IMR-90 (cell line): ENCODE measurements around the gene AGT. TPM values are rescaled to one million over a fixed set of nuclear protein-coding genes. Genes with fewer than 3 reads are reported as not detected.

Experiments
- ATAC-seq: fragments of 200-7000 bp; cut with Tn5 transposase; 2 replicates; pipeline ENCODE4 v1.9.1; 2020; ENCODE audit warnings: low read depth, mild to moderate bottlenecking, moderate library complexity
- BruUV-seq: library from RNA; stranded (reverse); fragments of 400-500 nt; replicated peaks from 2 replicates; lab custom pipeline; 2021; lab: Mats Ljungman, UMichigan
- CTCF ChIA-PET: fragments of 300-600 bp; formaldehyde crosslinking; extraction: SDS; loops from one replicate; lab custom pipeline; 2021; ENCODE audit warnings: antibody characterized with exemption; lab: Yijun Ruan, JAX
- POLR2A ChIA-PET: fragments of 300-600 bp; sonication (Branson Sonifier 250); formaldehyde crosslinking; loops from one replicate; lab custom pipeline; 2022; ENCODE audit warnings: antibody characterized with exemption; ENCODE audit not compliant: unreplicated experiment; lab: Charles Lee
- DNase-seq: peaks from one replicate; pipeline ENCODE4 v3.0.0; 2013
- H2AFZ ChIP-seq: replicated peaks from 2 replicates; pipeline ENCODE3; 2013; ENCODE audit warnings: low read length, mild to moderate bottlenecking; ENCODE audit not compliant: poor library complexity
- H2AK5ac ChIP-seq: 2 replicates; pipeline ENCODE4 v1.6.1; 2013; ENCODE audit warnings: low read depth, low read length, inconsistent platforms
- H2AK9ac ChIP-seq: replicated peaks from 2 replicates; pipeline ENCODE3; 2013; ENCODE audit warnings: mild to moderate bottlenecking, low read depth, low read length, moderate library complexity; ENCODE audit not compliant: poor library complexity
- H2BK120ac ChIP-seq: 2 replicates; pipeline ENCODE4 v1.6.1; 2013; ENCODE audit warnings: low read depth, low read length, inconsistent platforms
- H2BK15ac ChIP-seq: 3 replicates; pipeline ENCODE4 v1.6.1; 2013; ENCODE audit warnings: low read depth, low read length, inconsistent platforms
- H2BK20ac ChIP-seq: 2 replicates; pipeline ENCODE4 v1.6.1; 2013; ENCODE audit warnings: low read depth, mild to moderate bottlenecking, inconsistent platforms, low read length, moderate library complexity
- H2BK5ac ChIP-seq: 2 replicates; pipeline ENCODE4 v1.6.1; 2013; ENCODE audit warnings: mild to moderate bottlenecking, low read depth, low read length, inconsistent platforms; ENCODE audit not compliant: poor library complexity, severe bottlenecking
- H3K14ac ChIP-seq: replicated peaks from 2 replicates; pipeline ENCODE4 v1.6.1; 2013; ENCODE audit warnings: low read depth, low read length, inconsistent platforms
- H3K18ac ChIP-seq: 2 replicates; pipeline ENCODE4 v1.6.1; 2013; ENCODE audit warnings: low read depth, low read length, control low read depth
- H3K23ac ChIP-seq: 2 replicates; pipeline ENCODE4 v1.6.1; 2013; ENCODE audit warnings: low read depth, low read length, inconsistent platforms
- H3K27ac ChIP-seq: 2 replicates; pipeline ENCODE4 v1.5.1; 2013; ENCODE audit warnings: mild to moderate bottlenecking, control low read depth, low read length; ENCODE audit not compliant: insufficient read depth
- H3K27me3 ChIP-seq: 2 replicates; pipeline ENCODE4 v1.6.1; 2013; ENCODE audit warnings: low read length; ENCODE audit not compliant: control insufficient read depth, insufficient read depth
- H3K36me3 ChIP-seq: 2 replicates; pipeline ENCODE4 v1.6.1; 2013; ENCODE audit warnings: low read length, mixed read lengths; ENCODE audit not compliant: control insufficient read depth, insufficient read depth
- H3K4ac ChIP-seq: 2 replicates; pipeline ENCODE4 v1.6.1; 2013; ENCODE audit warnings: low read depth, low read length, inconsistent platforms
- H3K4me1 ChIP-seq: 2 replicates; pipeline ENCODE4 v1.6.1; 2013; ENCODE audit warnings: low read length, mixed read lengths; ENCODE audit not compliant: control insufficient read depth, insufficient read depth
- H3K4me2 ChIP-seq: 2 replicates; pipeline ENCODE4 v1.6.1; 2013; ENCODE audit warnings: low read depth, mild to moderate bottlenecking, control low read depth, low read length, moderate library complexity
- H3K4me3 ChIP-seq: 2 replicates; pipeline ENCODE4 v1.5.1; 2013; ENCODE audit warnings: low read depth, mild to moderate bottlenecking, control low read depth, low read length, moderate library complexity; ENCODE audit not compliant: insufficient read depth
- H3K56ac ChIP-seq: 2 replicates; pipeline ENCODE4 v1.6.1; 2013; ENCODE audit warnings: low read length, inconsistent platforms; ENCODE audit not compliant: insufficient read depth; ENCODE audit errors: extremely low read depth
- H3K79me1 ChIP-seq, 2 experiments: 2 replicates each; pipeline ENCODE4 v1.6.1; 2013; ENCODE audit warnings: low read length in 2 of 2, inconsistent platforms in 1 of 2, low read depth in 1 of 2
- H3K9ac ChIP-seq: 2 replicates; pipeline ENCODE4 v1.6.1; 2013; ENCODE audit warnings: low read depth, low read length, control low read depth
- H3K9me1 ChIP-seq: 2 replicates; pipeline ENCODE4 v1.6.1; 2013; ENCODE audit warnings: low read length, inconsistent platforms; ENCODE audit not compliant: insufficient read depth
- H3K9me3 ChIP-seq: 2 replicates; pipeline ENCODE4 v1.6.1; 2013; ENCODE audit warnings: low read length; ENCODE audit not compliant: control insufficient read depth, insufficient read depth
- H4K20me1 ChIP-seq: 2 replicates; pipeline ENCODE4 v1.6.1; 2013; ENCODE audit warnings: low read length, inconsistent platforms; ENCODE audit not compliant: insufficient read depth
- H4K5ac ChIP-seq: 2 replicates; pipeline ENCODE4 v1.6.1; 2013; ENCODE audit warnings: mild to moderate bottlenecking, low read depth, low read length, control low read depth
- H4K8ac ChIP-seq, 2 experiments: 2 replicates each; pipeline ENCODE4 v1.6.1; 2013; ENCODE audit warnings: low read depth in 2 of 2, low read length in 2 of 2, control low read depth in 1 of 2, inconsistent platforms in 1 of 2
- H4K91ac ChIP-seq: 2 replicates; pipeline ENCODE4 v1.6.1; 2013; ENCODE audit warnings: low read depth, low read length, inconsistent platforms; ENCODE audit not compliant: insufficient read depth
- BHLHE40 ChIP-seq: fragments of 150-350 bp; IDR thresholded peaks from 2 replicates; pipeline ENCODE4 v1.6.1; 2016; ENCODE audit warnings: mild to moderate bottlenecking, low read depth, low read length
- CHD1 ChIP-seq: IDR thresholded peaks from 2 replicates; pipeline ENCODE4 v1.6.1; 2012; ENCODE audit warnings: low read depth, low read length, improper control_type of control experiment
- FOS ChIP-seq: fragments of 150-350 bp; IDR thresholded peaks from 2 replicates; pipeline ENCODE4 v1.6.1; 2016; ENCODE audit warnings: low read depth, low read length
- MAFK ChIP-seq: IDR thresholded peaks from 2 replicates; pipeline ENCODE4 v1.6.1; 2012; ENCODE audit warnings: low read depth, low read length, improper control_type of control experiment
- MAZ ChIP-seq: IDR thresholded peaks from 2 replicates; pipeline ENCODE4 v1.6.1; 2012; ENCODE audit warnings: low read depth, mild to moderate bottlenecking, low read length, improper control_type of control experiment, moderate library complexity, borderline replicate concordance
- MXI1 ChIP-seq: IDR thresholded peaks from 2 replicates; pipeline ENCODE4 v1.6.1; 2012; ENCODE audit warnings: low read depth, mild to moderate bottlenecking, low read length, moderate library complexity, borderline replicate concordance
- NFE2L2 ChIP-seq: fragments of 150-350 bp; IDR thresholded peaks from 2 replicates; pipeline ENCODE4 v1.6.1; 2016; ENCODE audit warnings: low read depth, mild to moderate bottlenecking, low read length
- POLR2A ChIP-seq: IDR thresholded peaks from 2 replicates; pipeline ENCODE4 v1.6.1; 2012; ENCODE audit warnings: mild to moderate bottlenecking, low read depth, low read length
- RAD21 ChIP-seq: IDR thresholded peaks from 2 replicates; pipeline ENCODE4 v1.6.1; 2012; ENCODE audit warnings: low read length, improper control_type of control experiment
- RCOR1 ChIP-seq: IDR thresholded peaks from 2 replicates; pipeline ENCODE4 v1.6.1; 2012; ENCODE audit warnings: mild to moderate bottlenecking, low read length, improper control_type of control experiment; ENCODE audit not compliant: insufficient replicate concordance
- RFX5 ChIP-seq: IDR thresholded peaks from 2 replicates; pipeline ENCODE4 v1.8.0; 2012; ENCODE audit warnings: low read depth, mild to moderate bottlenecking, low read length, moderate library complexity
- SMC3 ChIP-seq: fragments of 150-350 bp; IDR thresholded peaks from 2 replicates; pipeline ENCODE4 v1.6.1; 2016; ENCODE audit warnings: low read depth, mild to moderate bottlenecking, antibody characterized with exemption, low read length, moderate library complexity
- WGBS, 2 experiments: methylation state at CpG; one replicate each; pipeline versions ENCODE4 v1.1.5 to v1.1.7; 2013; ENCODE audit warnings: missing lambda C conversion rate in 2 of 2; ENCODE audit not compliant: insufficient read length in 1 of 2; ENCODE audit errors: extremely low coverage in 2 of 2; 5-methylcytosine and 5-hydroxymethylcytosine counted together
- dilution Hi-C: fragments of 300-500 bp; cut with HindIII; formaldehyde crosslinking; loops from one replicate; pipeline ENCODE4 v1.14.3; 2018; ENCODE audit warnings: low sequenced_read_pairs; ENCODE audit not compliant: unreplicated experiment
- in situ Hi-C: fragments of 300-500 bp; cut with MboI; formaldehyde crosslinking; loops from 3 replicates; pipeline ENCODE4 v1.14.3; 2019; ENCODE audit warnings: low sequenced_read_pairs, inconsistent platforms, mixed read lengths
- intact Hi-C: fragments of 100-400 bp; cut with micrococcal nuclease; formaldehyde crosslinking; loops from 2 replicates; pipeline ENCODE4 v1.10.0; 2022
- polyA plus RNA-seq, 3 experiments: library from polyadenylated mRNA; depleted of rRNA; stranded (reverse); fragments of >200 nt; gene quantifications; 2 replicates each; pipeline ENCODE4 v1.2.3, GENCODE V29; 2012; ENCODE audit warnings: low replicate concordance in 1 of 3
- total RNA-seq: library from RNA; depleted of rRNA; stranded (reverse); fragments of >200 nt; gene quantifications from 2 replicates; pipeline ENCODE4 v1.2.3, GENCODE V29; 2012
- TF ChIP-seq, protein P1 (sequence below): fragments of 150-350 bp; IDR thresholded peaks from 2 replicates; pipeline ENCODE4 v1.6.1; 2017; ENCODE audit warnings: mild to moderate bottlenecking, antibody characterized with exemption, low read length, low read depth
- TF ChIP-seq, protein P2 (sequence below): conservative IDR thresholded peaks from 2 replicates; pipeline ENCODE4 v1.5.1; 2012; ENCODE audit warnings: mild to moderate bottlenecking, low read depth, low read length, improper control_type of control experiment
- TF ChIP-seq, protein P3 (sequence below): fragments of 150-350 bp; IDR thresholded peaks from 2 replicates; pipeline ENCODE4 v1.6.1; 2016; ENCODE audit warnings: low read depth, mild to moderate bottlenecking, low read length, moderate library complexity, borderline replicate concordance

Gene AGT
- total and polyA plus RNA-seq, 2 of the 4 experiments (the other 2 are of a cell fraction), result 0.18 to 0.34 TPM

DNA sequence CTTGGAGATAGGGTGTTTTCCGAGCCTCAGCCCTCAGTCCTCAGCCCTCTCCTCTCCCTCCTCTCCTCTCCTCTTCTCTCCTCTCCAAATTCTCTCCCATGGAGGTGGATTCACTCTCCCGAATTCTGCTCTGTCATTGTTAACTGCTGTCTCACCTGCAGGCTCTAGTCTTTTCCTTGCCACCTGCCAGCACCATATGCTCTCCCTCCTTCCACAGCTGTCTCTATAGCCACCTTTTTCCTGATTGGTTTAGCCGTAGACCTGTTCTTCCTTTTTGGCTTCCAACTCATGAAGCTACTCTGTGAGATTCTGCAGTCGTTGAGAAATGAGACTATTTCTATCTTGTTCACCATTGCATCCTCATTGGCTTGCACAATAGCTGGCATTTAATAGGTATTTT lies 51.9 kb downstream of the AGT start:
- H3K27ac ChIP-seq, result no peak overlapping the region
- no peak overlapping the region for H2AK5ac ChIP-seq
- H2AK9ac ChIP-seq, result no peak overlapping the region
- peaks cover 3% of the 10 kb centered on the region for H3K9me1 ChIP-seq
- H4K8ac ChIP-seq, result no peak overlapping the region
- ChIA-PET CTCF (no interaction called here), POLR2A (no interaction called here)
- H2BK120ac ChIP-seq, result no peak overlapping the region
- dilution Hi-C loops (no loop called here), in situ Hi-C loops (no loop called here), intact Hi-C loops (no loop called here)
- WGBS, 2 experiments, result no CpG with 5 or more reads among the region's 4 CpGs
- ATAC-seq, result no peak
- no peak overlapping the region for H3K18ac ChIP-seq
- BruUV-seq, result no TSS peak
- no peak overlapping the region for H3K23ac ChIP-seq
- no peak overlapping the region for H3K9ac ChIP-seq
- no peak overlapping the region for H3K56ac ChIP-seq
- H2BK5ac ChIP-seq, result no peak overlapping the region
- no peak overlapping the region for H2AFZ ChIP-seq
- H3K79me1 ChIP-seq, result peaks cover 2 to 3% of the 10 kb centered on the region in 2 experiments; a peak in 1 of 4 replicates
- peaks cover 22% of the 10 kb centered on the region for H3K36me3 ChIP-seq
- DNase-seq, result no peak
- no peak overlapping the region for H3K14ac ChIP-seq
- TF ChIP-seq MXI1 (no peak), MAFK (no peak), RFX5 (no peak), CHD1 (no peak), POLR2A (no peak), RCOR1 (no peak), SMC3 (no peak), NFE2L2 (no peak), BHLHE40 (no peak), FOS (no peak), MAZ (no peak), RAD21 (no peak)
- TF ChIP-seq, protein P1, sequence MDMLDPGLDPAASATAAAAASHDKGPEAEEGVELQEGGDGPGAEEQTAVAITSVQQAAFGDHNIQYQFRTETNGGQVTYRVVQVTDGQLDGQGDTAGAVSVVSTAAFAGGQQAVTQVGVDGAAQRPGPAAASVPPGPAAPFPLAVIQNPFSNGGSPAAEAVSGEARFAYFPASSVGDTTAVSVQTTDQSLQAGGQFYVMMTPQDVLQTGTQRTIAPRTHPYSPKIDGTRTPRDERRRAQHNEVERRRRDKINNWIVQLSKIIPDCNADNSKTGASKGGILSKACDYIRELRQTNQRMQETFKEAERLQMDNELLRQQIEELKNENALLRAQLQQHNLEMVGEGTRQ, result no peak
- TF ChIP-seq, protein P2, sequence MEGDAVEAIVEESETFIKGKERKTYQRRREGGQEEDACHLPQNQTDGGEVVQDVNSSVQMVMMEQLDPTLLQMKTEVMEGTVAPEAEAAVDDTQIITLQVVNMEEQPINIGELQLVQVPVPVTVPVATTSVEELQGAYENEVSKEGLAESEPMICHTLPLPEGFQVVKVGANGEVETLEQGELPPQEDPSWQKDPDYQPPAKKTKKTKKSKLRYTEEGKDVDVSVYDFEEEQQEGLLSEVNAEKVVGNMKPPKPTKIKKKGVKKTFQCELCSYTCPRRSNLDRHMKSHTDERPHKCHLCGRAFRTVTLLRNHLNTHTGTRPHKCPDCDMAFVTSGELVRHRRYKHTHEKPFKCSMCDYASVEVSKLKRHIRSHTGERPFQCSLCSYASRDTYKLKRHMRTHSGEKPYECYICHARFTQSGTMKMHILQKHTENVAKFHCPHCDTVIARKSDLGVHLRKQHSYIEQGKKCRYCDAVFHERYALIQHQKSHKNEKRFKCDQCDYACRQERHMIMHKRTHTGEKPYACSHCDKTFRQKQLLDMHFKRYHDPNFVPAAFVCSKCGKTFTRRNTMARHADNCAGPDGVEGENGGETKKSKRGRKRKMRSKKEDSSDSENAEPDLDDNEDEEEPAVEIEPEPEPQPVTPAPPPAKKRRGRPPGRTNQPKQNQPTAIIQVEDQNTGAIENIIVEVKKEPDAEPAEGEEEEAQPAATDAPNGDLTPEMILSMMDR, result no peak
- TF ChIP-seq, protein P3, sequence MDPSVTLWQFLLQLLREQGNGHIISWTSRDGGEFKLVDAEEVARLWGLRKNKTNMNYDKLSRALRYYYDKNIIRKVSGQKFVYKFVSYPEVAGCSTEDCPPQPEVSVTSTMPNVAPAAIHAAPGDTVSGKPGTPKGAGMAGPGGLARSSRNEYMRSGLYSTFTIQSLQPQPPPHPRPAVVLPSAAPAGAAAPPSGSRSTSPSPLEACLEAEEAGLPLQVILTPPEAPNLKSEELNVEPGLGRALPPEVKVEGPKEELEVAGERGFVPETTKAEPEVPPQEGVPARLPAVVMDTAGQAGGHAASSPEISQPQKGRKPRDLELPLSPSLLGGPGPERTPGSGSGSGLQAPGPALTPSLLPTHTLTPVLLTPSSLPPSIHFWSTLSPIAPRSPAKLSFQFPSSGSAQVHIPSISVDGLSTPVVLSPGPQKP, result no peak
- no peak overlapping the region for H3K4ac ChIP-seq
- H2BK15ac ChIP-seq, result no peak overlapping the region
- H2BK20ac ChIP-seq, result no peak overlapping the region
- H3K4me1 ChIP-seq, result no peaks in the 10 kb centered on the region
- no peak overlapping the region for H4K91ac ChIP-seq
- H4K20me1 ChIP-seq, result no peaks in the 10 kb centered on the region
- no peaks in the 10 kb centered on the region for H3K27me3 ChIP-seq
- H3K4me3 ChIP-seq, result no peak overlapping the region
- no peak overlapping the region for H3K4me2 ChIP-seq
- no peak overlapping the region for H4K5ac ChIP-seq
- H3K9me3 ChIP-seq, result no peaks in the 10 kb centered on the region
